Muscle of leg (tissue), 11 donors: Measurements from ENCODE around the gene ANKRD17. TPM values are rescaled to one million over a fixed set of nuclear protein-coding genes. Genes with fewer than 3 reads are reported as not detected.
A peak's percentile ranks its signal among the peaks of the same experiment; 100 is the strongest.

Experiments
- DNase-seq: peaks from one replicate; pipeline ENCODE4 v3.0.0; 2013
- H3K27ac ChIP-seq: one replicate; pipeline ENCODE4 v1.5.1; 2013; ENCODE audit warnings: mild to moderate bottlenecking, low read length, control low read depth
- H3K27me3 ChIP-seq: one replicate; pipeline ENCODE4 v1.6.1; 2013; ENCODE audit warnings: low read length; ENCODE audit not compliant: control insufficient read depth, insufficient read depth
- H3K36me3 ChIP-seq: one replicate; pipeline ENCODE4 v1.6.1; 2013; ENCODE audit warnings: low read length; ENCODE audit not compliant: control insufficient read depth, insufficient read depth
- H3K4me1 ChIP-seq: one replicate; pipeline ENCODE4 v1.6.1; 2013; ENCODE audit warnings: low read length; ENCODE audit not compliant: control insufficient read depth, insufficient read depth
- H3K4me3 ChIP-seq: one replicate; pipeline ENCODE4 v1.5.1; 2013; ENCODE audit warnings: low read length, control low read depth
- H3K9me3 ChIP-seq: replicated peaks from 2 replicates; pipeline ENCODE4 v1.6.1; 2013; ENCODE audit warnings: low read depth, low read length; ENCODE audit not compliant: control insufficient read depth
- WGBS: methylation state at CpG from one replicate; pipeline ENCODE4 v1.1.5; 2013; ENCODE audit warnings: missing lambda C conversion rate; ENCODE audit not compliant: insufficient coverage; 5-methylcytosine and 5-hydroxymethylcytosine counted together
- polyA plus RNA-seq, 8 donors: library from polyadenylated mRNA; unstranded; fragments of 120-200 nt; gene quantifications; one replicate each; pipeline versions ENCODE4 v1.2.1 to v1.2.3, GENCODE V29; 2013; ENCODE audit warnings: inconsistent platforms in 1 of 8, low replicate concordance in 1 of 8; ENCODE audit not compliant: insufficient read length in 8 of 8, insufficient read depth in 1 of 8
- total RNA-seq: library from RNA; stranded (reverse); fragments of 120-200 nt; gene quantifications from one replicate; pipeline ENCODE4 v1.2.4, GENCODE V29; 2013

The ANKRD17 gene
- total and polyA plus RNA-seq, 9 donors: 38.9 to 49.6 (median 44.0) TPM

GRCh38 chr4:73172161-73172560 is 86.4 kb downstream of the ANKRD17 start:
- H3K27me3 ChIP-seq: no peaks in the 10 kb centered on the region
- DNase-seq: no peak
- H3K27ac ChIP-seq: no peak overlapping the region
- H3K36me3 ChIP-seq: peaks cover 43% of the 10 kb centered on the region
- WGBS: no CpG with 5 or more reads among the region's 2 CpGs
- no peaks in the 10 kb centered on the region for H3K4me1 ChIP-seq
- H3K9me3 ChIP-seq: peaks cover 12% of the 10 kb centered on the region
- no peak overlapping the region for H3K4me3 ChIP-seq

DNA sequence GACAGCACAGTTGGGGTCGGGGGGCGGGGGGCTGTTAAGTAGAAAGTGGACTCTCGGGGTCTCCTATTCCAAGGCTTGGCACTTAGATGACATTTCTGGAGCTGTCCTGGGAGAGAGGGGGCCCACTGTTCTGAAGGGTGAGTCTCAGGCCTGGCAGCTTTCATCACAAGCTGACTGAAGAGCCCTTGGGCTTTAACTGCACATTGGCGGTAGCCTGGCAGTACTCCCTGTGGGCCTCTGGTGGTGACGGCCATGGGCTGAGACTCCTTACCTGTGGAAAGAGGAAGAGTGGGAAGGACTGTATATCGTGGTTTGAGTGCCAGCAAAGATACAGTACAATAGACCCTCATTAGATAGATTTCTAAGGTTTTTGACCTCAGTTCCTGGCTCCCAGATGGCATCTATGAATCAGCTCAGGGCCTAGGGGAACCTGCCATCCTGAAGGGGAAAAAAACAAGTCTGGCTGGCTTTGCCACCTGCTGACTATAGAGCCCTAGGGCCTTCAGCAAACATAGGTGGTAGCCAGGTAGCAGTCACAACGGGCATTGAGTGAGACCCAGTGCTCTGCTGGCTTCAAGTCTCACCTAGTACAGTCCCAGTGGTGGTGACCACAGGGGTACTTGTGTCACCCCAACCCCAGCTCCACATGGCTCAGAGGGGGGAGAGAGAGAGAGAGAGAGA is 87.9 kb downstream of the ANKRD17 start:
- DNase-seq: no peak
- Histone ChIP-seq H3K27me3 (no peaks in the 10 kb centered on the region), H3K27ac (no peak overlapping the region), H3K4me1 (no peaks in the 10 kb centered on the region), H3K9me3 (peaks cover 24% of the 10 kb centered on the region), H3K36me3 (peaks cover 49% of the 10 kb centered on the region), H3K4me3 (no peak overlapping the region)
- 96% methylated on average over 4 of the region's 7 CpGs for WGBS

GRCh38 chr4:73166212-73166611 is 92.4 kb downstream of the ANKRD17 start:
- Histone ChIP-seq H3K27ac (no peak overlapping the region), H3K36me3 (peaks cover 54% of the 10 kb centered on the region), H3K4me1 (no peaks in the 10 kb centered on the region), H3K9me3 (peaks cover 22% of the 10 kb centered on the region), H3K27me3 (no peaks in the 10 kb centered on the region), H3K4me3 (no peak overlapping the region)
- no peak for DNase-seq

DNA sequence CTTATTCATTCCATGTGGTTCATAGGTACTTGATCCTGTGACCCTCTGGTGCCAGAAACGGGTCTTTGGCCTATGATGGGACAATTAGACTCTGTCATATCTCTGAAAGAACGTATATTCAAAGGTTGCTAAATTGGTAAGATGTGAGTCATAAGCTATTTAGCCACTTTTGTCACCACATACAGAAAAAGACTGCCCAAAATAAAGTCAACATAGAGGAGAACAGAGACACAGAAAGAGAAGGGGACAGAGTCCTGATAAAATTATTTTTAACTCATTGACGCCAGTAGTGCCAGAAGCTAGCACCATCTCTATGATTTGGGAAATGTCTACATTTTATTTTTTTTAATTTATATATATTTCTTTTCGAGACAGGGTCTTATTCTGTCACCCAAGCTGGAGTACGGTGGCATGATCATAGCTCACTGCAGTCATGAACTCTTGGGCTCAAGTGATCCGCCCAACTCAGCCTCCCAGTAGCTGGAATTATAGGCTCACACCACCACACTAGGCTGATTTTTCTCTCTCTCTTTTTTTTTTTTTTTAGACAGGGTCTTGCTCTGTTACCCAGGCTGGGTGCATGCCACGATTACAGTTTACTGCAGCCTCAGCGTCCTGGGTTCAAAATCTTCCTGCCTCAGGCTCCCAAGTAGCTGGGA is 96.9 kb downstream of the ANKRD17 start:
- peaks cover 10% of the 10 kb centered on the region for H3K9me3 ChIP-seq
- 90% methylated on average over 2 of the region's 8 CpGs for WGBS
- no peak overlapping the region for H3K27ac ChIP-seq
- H3K27me3 ChIP-seq: no peaks in the 10 kb centered on the region
- no peaks in the 10 kb centered on the region for H3K4me1 ChIP-seq
- DNase-seq: no peak
- peaks cover 34% of the 10 kb centered on the region for H3K36me3 ChIP-seq
- no peak overlapping the region for H3K4me3 ChIP-seq

DNA sequence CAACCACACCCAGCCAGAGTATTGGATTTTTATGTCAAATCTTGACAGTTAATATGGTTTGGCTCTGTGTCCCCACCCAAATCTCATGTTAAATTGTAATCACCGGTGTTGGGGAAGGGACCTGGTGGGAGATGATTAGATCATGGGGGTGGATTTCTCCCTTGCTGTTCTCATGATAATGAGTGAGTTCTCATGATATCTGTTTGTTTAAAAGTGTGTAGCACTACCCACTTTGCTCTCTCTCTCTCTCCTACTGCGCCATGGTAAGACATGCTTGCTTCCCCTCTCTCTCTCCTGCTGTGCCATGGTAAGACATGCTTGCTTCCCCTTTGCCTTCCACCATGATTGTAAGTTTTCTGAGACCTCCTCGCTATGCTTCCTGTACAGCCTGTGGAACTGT is 102.2 kb downstream of the ANKRD17 start:
- Histone ChIP-seq H3K9me3 (no peaks in the 10 kb centered on the region), H3K36me3 (peaks cover 29% of the 10 kb centered on the region)
- WGBS: no CpG with 5 or more reads among the region's 3 CpGs

DNA sequence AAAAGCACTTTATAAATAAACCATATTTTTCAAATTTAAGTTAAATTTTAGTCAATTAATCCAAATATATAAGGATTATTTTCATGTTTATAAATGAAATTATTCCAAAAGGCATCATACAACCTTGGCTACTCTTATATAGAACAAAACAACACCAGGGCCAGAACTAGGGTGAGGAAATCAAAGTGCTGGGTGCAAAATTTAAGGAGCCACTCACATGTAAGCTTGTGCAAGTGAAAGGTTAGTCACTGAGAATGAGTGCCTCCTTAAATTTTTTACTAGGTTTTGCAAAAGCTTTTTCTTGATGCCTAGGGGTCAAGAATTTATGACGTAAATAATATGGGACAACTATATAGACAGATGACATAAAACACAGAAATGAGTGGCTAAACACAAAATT is 105.7 kb downstream of the ANKRD17 start:
- H3K27ac ChIP-seq: no peak overlapping the region
- no peak overlapping the region for H3K4me3 ChIP-seq
- whole genome bisulfite sequencing: no CpG with 5 or more reads among the region's 1 CpG
- no peaks in the 10 kb centered on the region for H3K9me3 ChIP-seq
- H3K27me3 ChIP-seq: no peaks in the 10 kb centered on the region
- H3K4me1 ChIP-seq: no peaks in the 10 kb centered on the region
- peaks cover 29% of the 10 kb centered on the region for H3K36me3 ChIP-seq
- no peak for DNase-seq

More for the DNA sequence above, 102.2 kb downstream of the ANKRD17 start:
- Histone ChIP-seq H3K27me3 (no peaks in the 10 kb centered on the region), H3K4me1 (no peaks in the 10 kb centered on the region), H3K27ac (no peak overlapping the region), H3K4me3 (no peak overlapping the region)
- no peak for DNase-seq

DNA sequence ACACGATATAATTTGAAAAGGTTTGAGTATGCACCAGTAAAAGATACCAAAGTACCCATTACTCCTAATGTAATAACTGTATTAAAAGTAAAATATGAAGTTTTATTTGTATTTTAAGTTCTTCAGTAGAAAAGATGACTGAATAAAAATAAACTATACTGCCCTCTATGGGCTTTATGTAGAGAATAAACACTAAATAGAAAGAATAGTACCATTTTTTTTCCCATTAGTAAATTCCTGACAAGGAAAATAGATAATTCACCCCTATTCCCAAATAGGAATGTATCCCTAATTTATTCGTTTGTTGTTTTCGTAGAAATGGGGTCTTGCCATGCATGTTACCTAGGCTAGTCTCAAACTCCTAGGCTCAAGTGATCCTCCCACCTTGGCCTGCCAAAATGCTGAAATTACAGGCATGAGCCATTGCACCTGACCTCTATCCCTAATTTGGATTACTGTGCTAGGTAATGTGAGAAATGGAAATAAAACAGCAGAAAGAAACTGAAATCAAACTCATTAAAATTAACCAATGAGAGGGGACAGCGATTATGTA is 115.5 kb downstream of the ANKRD17 start:
- peaks cover 15% of the 10 kb centered on the region for H3K36me3 ChIP-seq
- DNase-seq: no peak
- no peak overlapping the region for H3K4me3 ChIP-seq
- no peaks in the 10 kb centered on the region for H3K9me3 ChIP-seq
- H3K4me1 ChIP-seq: peaks cover 7% of the 10 kb centered on the region
- no peaks in the 10 kb centered on the region for H3K27me3 ChIP-seq
- no CpG with 5 or more reads among the region's 4 CpGs for WGBS
- H3K27ac ChIP-seq: no peak overlapping the region

DNA sequence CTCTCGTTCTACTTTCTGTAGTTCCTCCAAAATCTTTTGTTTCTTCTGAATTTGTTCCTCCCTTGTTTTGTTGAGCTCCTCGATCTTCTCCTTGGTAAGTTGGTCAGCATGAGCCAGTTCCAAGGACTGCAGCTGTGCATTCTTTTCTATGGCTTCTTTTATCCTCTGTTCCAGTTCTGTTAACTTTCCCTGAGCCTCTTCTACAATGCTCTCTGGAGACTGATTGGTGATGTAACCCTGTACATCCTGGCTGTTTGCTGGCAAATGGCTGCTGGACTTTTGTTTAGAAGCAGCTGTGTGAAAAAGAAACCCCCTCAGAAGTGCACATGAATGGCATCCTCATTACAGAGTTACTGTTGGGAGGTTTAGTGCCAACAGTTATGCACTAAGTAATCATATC is 118.6 kb downstream of the ANKRD17 start:
- no peaks in the 10 kb centered on the region for H3K9me3 ChIP-seq
- H3K27ac ChIP-seq: peak overlapping the region; percentile 62
- peak; percentile 69 for DNase-seq
- peaks cover 7% of the 10 kb centered on the region for H3K4me1 ChIP-seq
- no peak overlapping the region for H3K4me3 ChIP-seq
- no peaks in the 10 kb centered on the region for H3K27me3 ChIP-seq
- 32% methylated on average over 2 of the region's 2 CpGs for WGBS
- H3K36me3 ChIP-seq: peaks cover 14% of the 10 kb centered on the region

DNA sequence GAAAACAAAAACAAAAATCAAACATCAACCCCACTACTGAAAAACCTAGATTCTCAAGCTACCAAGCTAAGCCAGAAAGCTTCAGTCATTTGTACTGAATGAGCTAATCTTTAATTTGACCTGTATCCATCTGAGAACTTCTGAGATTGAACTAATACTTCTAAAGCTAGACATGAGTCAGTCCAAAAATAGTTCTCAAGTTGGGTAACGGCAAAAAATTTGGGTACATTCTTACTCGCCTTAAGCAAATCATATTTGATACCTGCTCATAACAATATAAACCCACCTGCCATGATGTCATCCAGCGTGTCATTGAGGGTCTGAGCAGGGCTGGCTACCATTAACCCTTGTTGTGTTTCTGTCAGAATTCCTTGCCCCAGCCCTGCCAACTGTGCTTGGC is 119.4 kb downstream of the ANKRD17 start:
- 80% methylated on average over 3 of the region's 3 CpGs for WGBS
- Histone ChIP-seq H3K27me3 (no peaks in the 10 kb centered on the region), H3K9me3 (no peaks in the 10 kb centered on the region), H3K36me3 (peaks cover 15% of the 10 kb centered on the region), H3K4me1 (peaks cover 7% of the 10 kb centered on the region), H3K4me3 (no peak overlapping the region), H3K27ac (peak overlapping the region; percentile 62)
- DNase-seq: no peak

- WGBS: no CpG with 5 or more reads among the region's 2 CpGs
- no peak overlapping the region for H3K4me3 ChIP-seq
- H3K4me1 ChIP-seq: peaks cover 7% of the 10 kb centered on the region
- DNase-seq: no peak
- H3K27me3 ChIP-seq: no peaks in the 10 kb centered on the region
- H3K27ac ChIP-seq: no peak overlapping the region
- peaks cover 12% of the 10 kb centered on the region for H3K36me3 ChIP-seq
- H3K9me3 ChIP-seq: no peaks in the 10 kb centered on the region
These were observed 121.5 kb downstream of the ANKRD17 start for GRCh38 chr4:73137121-73137520.
